ENCODE measurements around the gene VAV2. TPM values are rescaled to one million over a fixed set of nuclear protein-coding genes. Genes with fewer than 3 reads are reported as not detected.

The VAV2 gene
- polyA plus RNA-seq, 4 donors: 26.7 to 45.7 (median 36.2) TPM

DNA sequence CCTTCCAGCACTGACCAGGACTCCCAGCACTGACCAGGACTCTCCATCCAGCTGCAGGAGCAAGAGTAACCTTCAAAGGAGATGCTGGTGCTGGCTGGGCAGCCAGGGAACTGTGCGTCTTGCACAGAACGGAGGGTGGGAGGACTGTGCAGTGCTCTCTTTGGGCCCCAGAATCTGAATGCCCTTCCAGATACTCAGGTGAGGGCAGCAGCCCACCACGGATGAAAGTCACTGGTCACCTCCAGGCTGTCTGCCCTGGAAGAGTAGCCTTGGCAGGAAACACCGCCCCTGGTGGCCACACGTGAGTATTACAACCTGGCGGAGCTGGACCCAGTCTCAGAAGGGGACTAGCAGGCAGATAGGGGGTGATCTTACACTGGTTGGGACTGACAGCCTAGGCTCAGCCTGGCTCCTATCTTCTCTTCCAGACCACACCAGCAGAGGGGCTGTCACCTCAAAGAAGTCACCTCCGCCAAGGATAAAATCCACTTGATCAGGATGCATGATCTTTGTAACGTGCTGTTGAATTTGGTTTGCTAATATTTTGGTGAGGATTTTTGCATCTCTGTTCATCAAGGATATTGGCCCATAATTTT is 249.2 kb downstream of the VAV2 start:
- H3K9me3 ChIP-seq (ENCODE audit: control insufficient read depth in 2 of 2, insufficient read depth in 1 of 2, low read depth in 1 of 2, low read length in 1 of 2): no peaks in the 10 kb centered on the region
- no peak overlapping the region for H3K4me3 ChIP-seq (ENCODE audit: low read depth in 1 of 3, low read length in 3 of 3)
- peaks cover 0 to 29% (median 3%) of the 10 kb centered on the region in 3 donors for H3K4me1 ChIP-seq (ENCODE audit: control insufficient read depth in 3 of 3, insufficient read depth in 2 of 3, low read depth in 1 of 3, low read length in 2 of 3)
- 10 to 16% (median 13%) methylated on average over 8 of the region's 8 CpGs for WGBS, 3 donors
- peak; percentile 60 to 77 for DNase-seq
- peaks cover 0 to 3% (median 0%) of the 10 kb centered on the region in 3 donors for H3K27me3 ChIP-seq (ENCODE audit: control insufficient read depth in 3 of 3, insufficient read depth in 3 of 3, low read length in 3 of 3)
- no peaks in the 10 kb centered on the region for H3K36me3 ChIP-seq (ENCODE audit: control insufficient read depth in 3 of 3, insufficient read depth in 2 of 3, low read depth in 1 of 3, low read length in 3 of 3)
- no peak for FAIRE-seq
- H3K27ac ChIP-seq (ENCODE audit: low read depth in 1 of 3, low read length in 2 of 3): no peak overlapping the region

DNA sequence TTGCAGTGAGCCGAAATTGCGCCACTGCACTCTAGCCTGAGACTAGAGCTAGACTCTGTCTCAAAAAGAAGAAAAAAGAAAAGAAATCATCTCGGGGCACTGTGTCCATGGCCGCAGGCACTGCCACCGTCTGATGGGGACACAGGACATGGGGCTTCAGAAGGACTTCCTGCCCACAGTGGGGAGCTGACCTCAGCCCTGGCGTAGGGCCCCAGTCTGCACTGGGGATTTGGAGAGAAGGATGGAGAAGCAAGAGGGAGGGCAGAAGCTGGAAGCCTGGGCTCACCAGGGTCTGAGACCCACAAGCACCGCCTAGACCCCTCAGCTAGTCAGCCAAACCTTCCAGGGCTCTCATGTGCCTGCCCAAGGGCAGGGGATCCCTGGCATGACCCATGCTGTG is 249.9 kb downstream of the VAV2 start:
- Histone ChIP-seq H3K27ac (ENCODE audit: low read depth in 1 of 3, low read length in 2 of 3) (no peak overlapping the region), H3K4me3 (ENCODE audit: low read depth in 1 of 3, low read length in 3 of 3) (no peak overlapping the region), H3K9me3 (ENCODE audit: control insufficient read depth in 2 of 2, insufficient read depth in 1 of 2, low read depth in 1 of 2, low read length in 1 of 2) (no peaks in the 10 kb centered on the region), H3K4me1 (ENCODE audit: control insufficient read depth in 3 of 3, insufficient read depth in 2 of 3, low read depth in 1 of 3, low read length in 2 of 3) (peaks cover 0 to 34% (median 6%) of the 10 kb centered on the region in 3 donors), H3K27me3 (ENCODE audit: control insufficient read depth in 3 of 3, insufficient read depth in 3 of 3, low read length in 3 of 3) (peaks cover 0 to 3% (median 0%) of the 10 kb centered on the region in 3 donors), H3K36me3 (ENCODE audit: control insufficient read depth in 3 of 3, insufficient read depth in 2 of 3, low read depth in 1 of 3, low read length in 3 of 3) (no peaks in the 10 kb centered on the region)
- WGBS, 3 donors: 84 to 87% (median 86%) methylated on average over 7 of the region's 7 CpGs
- DNase-seq: no peak
- FAIRE-seq: no peak

DNA sequence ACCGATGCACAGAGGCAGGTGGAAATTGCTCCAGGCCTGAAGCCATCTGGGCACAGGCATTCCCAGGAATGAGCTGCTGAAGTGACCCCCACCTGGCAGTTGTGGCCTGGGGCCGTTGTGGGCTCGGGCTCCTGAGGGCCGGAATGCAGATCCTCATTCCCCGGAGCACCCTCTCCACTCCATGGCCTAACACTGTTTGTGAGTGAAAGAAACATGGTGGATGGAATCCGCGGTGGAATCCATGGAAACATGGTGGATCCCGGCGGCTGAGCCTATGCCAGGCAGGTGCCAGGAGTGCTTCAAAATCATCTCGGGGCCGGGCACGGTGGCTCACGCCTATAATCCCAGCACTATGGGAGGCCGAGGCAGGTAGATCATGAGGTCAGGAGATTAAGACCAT is 250.4 kb downstream of the VAV2 start:
- no peaks in the 10 kb centered on the region for H3K36me3 ChIP-seq (ENCODE audit: control insufficient read depth in 3 of 3, insufficient read depth in 2 of 3, low read depth in 1 of 3, low read length in 3 of 3)
- H3K9me3 ChIP-seq (ENCODE audit: control insufficient read depth in 2 of 2, insufficient read depth in 1 of 2, low read depth in 1 of 2, low read length in 1 of 2): no peaks in the 10 kb centered on the region
- H3K27ac ChIP-seq (ENCODE audit: low read depth in 1 of 3, low read length in 2 of 3): no peak overlapping the region
- H3K4me3 ChIP-seq (ENCODE audit: low read depth in 1 of 3, low read length in 3 of 3): no peak overlapping the region
- FAIRE-seq: no peak
- peaks cover 0 to 34% (median 6%) of the 10 kb centered on the region in 3 donors for H3K4me1 ChIP-seq (ENCODE audit: control insufficient read depth in 3 of 3, insufficient read depth in 2 of 3, low read depth in 1 of 3, low read length in 2 of 3)
- 89 to 92% (median 91%) methylated on average over 14 of the region's 14 CpGs for WGBS, 3 donors
- no peaks in the 10 kb centered on the region for H3K27me3 ChIP-seq (ENCODE audit: control insufficient read depth in 3 of 3, insufficient read depth in 3 of 3, low read length in 3 of 3)
- no peak for DNase-seq

DNA sequence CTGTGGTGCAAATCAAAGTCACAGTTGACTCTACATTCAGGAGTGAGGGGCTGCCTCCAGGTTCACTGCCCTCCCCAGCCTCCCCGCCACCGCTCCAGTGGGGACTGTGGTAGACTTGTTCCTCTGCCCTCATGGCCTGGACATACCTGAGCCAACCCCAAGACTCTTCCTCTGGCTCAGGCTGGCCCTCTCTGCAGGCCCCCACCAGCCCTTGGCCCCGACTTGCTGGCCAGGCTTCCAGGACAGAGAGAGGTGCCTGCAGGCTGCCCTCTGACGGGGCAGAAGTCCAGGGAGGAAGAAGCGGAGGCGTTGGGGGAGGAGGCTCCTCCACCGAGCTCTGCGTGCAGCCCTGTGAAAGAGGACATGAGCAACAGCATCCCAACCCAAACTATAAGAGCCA is 251.2 kb downstream of the VAV2 start:
- H3K27ac ChIP-seq (ENCODE audit: low read depth in 1 of 3, low read length in 2 of 3): no peak overlapping the region
- no peak for DNase-seq
- no peak overlapping the region for H3K4me3 ChIP-seq (ENCODE audit: low read depth in 1 of 3, low read length in 3 of 3)
- H3K27me3 ChIP-seq (ENCODE audit: control insufficient read depth in 3 of 3, insufficient read depth in 3 of 3, low read length in 3 of 3): no peaks in the 10 kb centered on the region
- no peaks in the 10 kb centered on the region for H3K36me3 ChIP-seq (ENCODE audit: control insufficient read depth in 3 of 3, insufficient read depth in 2 of 3, low read depth in 1 of 3, low read length in 3 of 3)
- peaks cover 0 to 34% (median 6%) of the 10 kb centered on the region in 3 donors for H3K4me1 ChIP-seq (ENCODE audit: control insufficient read depth in 3 of 3, insufficient read depth in 2 of 3, low read depth in 1 of 3, low read length in 2 of 3)
- FAIRE-seq: no peak
- no peaks in the 10 kb centered on the region for H3K9me3 ChIP-seq (ENCODE audit: control insufficient read depth in 2 of 2, insufficient read depth in 1 of 2, low read depth in 1 of 2, low read length in 1 of 2)
- WGBS, 3 donors: 84 to 94% (median 85%) methylated on average over 8 of the region's 8 CpGs

DNA sequence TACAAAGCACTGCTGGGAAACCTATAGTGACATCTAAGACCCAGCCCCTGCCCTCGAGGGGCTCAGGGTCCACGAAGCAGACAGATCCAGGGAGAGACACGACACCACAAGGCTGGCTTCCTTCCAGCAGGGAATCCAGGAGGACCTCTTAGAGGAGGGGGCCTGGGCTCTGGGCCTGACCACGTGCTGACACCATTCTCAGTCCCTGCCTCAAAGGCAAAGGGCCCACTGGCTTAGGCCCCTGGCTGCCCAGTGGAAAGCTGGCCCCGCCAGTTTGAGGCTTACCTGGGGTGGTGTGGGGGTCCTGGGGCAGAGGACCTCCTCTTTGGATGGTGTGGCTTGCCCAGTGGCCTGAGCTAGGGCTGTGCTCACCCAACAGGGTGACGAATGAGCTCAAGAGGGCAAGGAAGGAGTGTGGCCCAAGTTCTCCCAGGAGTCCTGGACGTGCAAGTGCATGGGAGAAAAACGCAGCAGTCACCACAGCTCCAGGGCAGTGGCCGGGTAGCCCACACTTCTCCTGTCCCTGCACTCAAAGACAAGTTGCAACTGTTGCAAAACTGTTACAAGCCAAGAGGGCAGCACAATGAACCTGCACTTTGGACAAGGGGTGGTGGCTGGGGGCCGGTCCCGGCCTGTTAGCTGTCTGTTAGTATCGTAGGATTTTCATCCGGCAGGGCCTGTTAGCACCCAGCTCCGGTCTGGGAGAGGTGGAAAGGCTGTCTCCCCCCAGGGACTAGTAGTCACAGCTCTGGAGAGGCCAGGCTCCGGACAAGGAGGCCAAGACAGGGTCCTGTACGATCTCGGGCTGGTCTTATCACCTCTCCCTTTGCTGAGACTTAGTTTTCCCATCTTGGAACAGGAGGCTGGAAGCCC is 252.5 kb downstream of the VAV2 start:
- Histone ChIP-seq H3K4me1 (ENCODE audit: control insufficient read depth in 3 of 3, insufficient read depth in 2 of 3, low read depth in 1 of 3, low read length in 2 of 3) (peaks cover 0 to 34% (median 6%) of the 10 kb centered on the region in 3 donors), H3K27me3 (ENCODE audit: control insufficient read depth in 3 of 3, insufficient read depth in 3 of 3, low read length in 3 of 3) (no peaks in the 10 kb centered on the region), H3K27ac (ENCODE audit: low read depth in 1 of 3, low read length in 2 of 3) (peak overlapping the region in 1 of 3 donors; percentile 68), H3K9me3 (ENCODE audit: control insufficient read depth in 2 of 2, insufficient read depth in 1 of 2, low read depth in 1 of 2, low read length in 1 of 2) (no peaks in the 10 kb centered on the region), H3K36me3 (ENCODE audit: control insufficient read depth in 3 of 3, insufficient read depth in 2 of 3, low read depth in 1 of 3, low read length in 3 of 3) (no peaks in the 10 kb centered on the region), H3K4me3 (ENCODE audit: low read depth in 1 of 3, low read length in 3 of 3) (no peak overlapping the region)
- DNase-seq: peak; percentile 56 to 83
- 34 to 67% (median 42%) methylated on average over 17 of the region's 17 CpGs for WGBS, 3 donors
- no peak for FAIRE-seq

DNA sequence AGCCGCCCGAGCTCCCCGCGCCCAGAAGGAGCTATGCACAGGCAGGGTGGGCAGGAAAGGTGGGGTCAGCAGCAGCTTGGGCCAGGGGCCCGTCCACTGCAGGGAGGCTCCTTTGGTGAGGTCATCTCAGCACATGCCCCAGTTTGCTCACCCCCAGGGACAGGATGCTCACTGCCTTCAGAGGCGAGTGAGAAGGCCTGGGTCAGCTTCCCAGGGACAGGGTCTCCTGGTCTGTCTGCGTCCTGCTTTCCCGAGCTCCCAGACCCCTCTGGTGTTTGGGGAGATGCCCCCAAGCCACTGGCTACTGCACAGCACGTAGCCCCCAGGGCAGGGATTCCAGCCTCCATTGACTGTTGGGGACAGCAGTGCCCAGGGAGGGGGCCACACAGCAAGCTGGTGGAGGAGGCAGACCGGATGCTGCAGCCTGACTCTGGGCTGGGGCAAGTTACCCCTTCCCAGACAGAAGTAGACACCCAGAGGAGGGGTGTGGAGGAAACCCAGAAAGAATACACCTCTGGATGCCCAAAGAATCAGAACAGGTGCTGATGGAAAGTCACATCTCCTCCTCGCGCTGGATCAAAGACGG is 253.4 kb downstream of the VAV2 start:
- no peaks in the 10 kb centered on the region for H3K9me3 ChIP-seq (ENCODE audit: control insufficient read depth in 2 of 2, insufficient read depth in 1 of 2, low read depth in 1 of 2, low read length in 1 of 2)
- FAIRE-seq: no peak
- WGBS, 3 donors: 41 to 64% (median 48%) methylated on average over 13 of the region's 13 CpGs
- peaks cover 0 to 34% (median 6%) of the 10 kb centered on the region in 3 donors for H3K4me1 ChIP-seq (ENCODE audit: control insufficient read depth in 3 of 3, insufficient read depth in 2 of 3, low read depth in 1 of 3, low read length in 2 of 3)
- H3K4me3 ChIP-seq (ENCODE audit: low read depth in 1 of 3, low read length in 3 of 3): no peak overlapping the region
- no peak for DNase-seq
- H3K27me3 ChIP-seq (ENCODE audit: control insufficient read depth in 3 of 3, insufficient read depth in 3 of 3, low read length in 3 of 3): no peaks in the 10 kb centered on the region
- H3K27ac ChIP-seq (ENCODE audit: low read depth in 1 of 3, low read length in 2 of 3): no peak overlapping the region
- no peaks in the 10 kb centered on the region for H3K36me3 ChIP-seq (ENCODE audit: control insufficient read depth in 3 of 3, insufficient read depth in 2 of 3, low read depth in 1 of 3, low read length in 3 of 3)

DNA sequence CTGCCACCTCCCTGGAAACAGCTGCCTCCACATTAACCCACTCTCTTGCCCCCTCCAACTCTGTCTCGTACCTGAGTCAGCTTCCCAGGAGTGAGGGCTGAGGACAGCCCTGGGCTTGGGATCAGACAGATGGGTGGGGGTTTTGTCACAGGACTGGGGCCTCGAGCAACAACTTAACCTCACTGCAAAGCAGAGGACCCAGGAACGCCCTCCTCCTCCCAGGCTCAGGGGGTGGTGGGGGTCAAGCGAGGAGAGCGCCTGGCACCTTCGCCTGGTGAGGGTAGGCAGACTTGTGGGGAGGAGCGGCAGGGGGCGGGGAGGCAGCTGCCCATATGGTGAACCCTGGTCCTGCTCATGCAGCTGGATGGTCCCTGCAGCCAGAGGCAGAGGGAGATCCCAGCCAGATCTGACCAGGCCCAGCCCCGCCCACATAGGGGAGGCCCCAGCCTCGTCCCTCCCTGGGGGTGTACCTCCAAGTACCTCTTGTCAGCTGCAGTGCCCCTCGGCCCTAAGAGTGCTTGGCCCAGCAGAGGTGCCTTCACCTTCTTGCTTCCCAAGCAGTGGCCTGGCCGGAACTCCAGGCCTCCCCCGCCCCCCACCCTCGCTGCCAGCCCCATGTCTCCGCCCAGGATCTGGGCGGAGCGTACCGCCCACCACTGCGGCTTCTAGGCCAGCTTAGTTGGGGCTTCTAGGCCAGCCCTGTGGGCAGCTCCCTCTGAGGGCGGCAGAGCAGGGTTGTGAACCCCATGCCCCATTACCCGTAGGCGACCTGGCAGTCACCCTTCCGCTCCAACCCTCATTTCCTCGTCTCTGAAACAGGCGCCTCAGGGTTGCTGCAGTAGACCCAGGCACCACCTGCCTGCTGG is 254.1 kb downstream of the VAV2 start, which contains the start of gene SARDH:
Gene SARDH, minus strand, starts transcription at position 579 of the 866 bp plus-strand sequence. CDS start 4,179 bp downstream, outside the sequence.
- DNase-seq (peak; percentile 14 to 65), FAIRE-seq (no peak)
- Histone ChIP-seq H3K4me3 (ENCODE audit: low read depth in 1 of 3, low read length in 3 of 3) (peak within 1 kb of the TSS in 2 of 3 donors; percentile 26 to 27), H3K27ac (ENCODE audit: low read depth in 1 of 3, low read length in 2 of 3) (no peak within 1 kb of the TSS), H3K9me3 (ENCODE audit: control insufficient read depth in 2 of 2, insufficient read depth in 1 of 2, low read depth in 1 of 2, low read length in 1 of 2) (no peaks in the 10 kb centered on the region), H3K4me1 (ENCODE audit: control insufficient read depth in 3 of 3, insufficient read depth in 2 of 3, low read depth in 1 of 3, low read length in 2 of 3) (peaks cover 0 to 34% (median 6%) of the 10 kb centered on the region in 3 donors), H3K36me3 (ENCODE audit: control insufficient read depth in 3 of 3, insufficient read depth in 2 of 3, low read depth in 1 of 3, low read length in 3 of 3) (no peaks in the 10 kb centered on the region), H3K27me3 (ENCODE audit: control insufficient read depth in 3 of 3, insufficient read depth in 3 of 3, low read length in 3 of 3) (no peaks in the 10 kb centered on the region)
- WGBS, 3 donors: 17 to 24% (median 19%) methylated on average over 23 to 25 of the region's 25 CpGs

Data from small intestine (tissue), 7 donors.